Stimulated activated naive CD8-positive, alpha-beta T cell treated with anti-CD3 and anti-CD28 coated beads, Interleukin-15, Interleukin-2, amounts not matched to agents 100 U/mL and 50 U/mL, for 24 hours (primary cell): ENCODE results near the gene PDILT.
"Not testable (repeated sequence)": the region's sequence is repeated elsewhere in the genome, so short reads cannot be mapped to it uniquely, and the experiment has no call there.

ENCODE experiments used
- ATAC-seq: fragments of 150-1000 bp; cut with Tn5 transposase; one replicate; pipeline ENCODE4 v1.10.0; 2021
- DNase-seq: peaks from one replicate; pipeline ENCODE4 v3.0.0; 2021

PDILT gene, protein sequence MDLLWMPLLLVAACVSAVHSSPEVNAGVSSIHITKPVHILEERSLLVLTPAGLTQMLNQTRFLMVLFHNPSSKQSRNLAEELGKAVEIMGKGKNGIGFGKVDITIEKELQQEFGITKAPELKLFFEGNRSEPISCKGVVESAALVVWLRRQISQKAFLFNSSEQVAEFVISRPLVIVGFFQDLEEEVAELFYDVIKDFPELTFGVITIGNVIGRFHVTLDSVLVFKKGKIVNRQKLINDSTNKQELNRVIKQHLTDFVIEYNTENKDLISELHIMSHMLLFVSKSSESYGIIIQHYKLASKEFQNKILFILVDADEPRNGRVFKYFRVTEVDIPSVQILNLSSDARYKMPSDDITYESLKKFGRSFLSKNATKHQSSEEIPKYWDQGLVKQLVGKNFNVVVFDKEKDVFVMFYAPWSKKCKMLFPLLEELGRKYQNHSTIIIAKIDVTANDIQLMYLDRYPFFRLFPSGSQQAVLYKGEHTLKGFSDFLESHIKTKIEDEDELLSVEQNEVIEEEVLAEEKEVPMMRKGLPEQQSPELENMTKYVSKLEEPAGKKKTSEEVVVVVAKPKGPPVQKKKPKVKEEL

DNA sequence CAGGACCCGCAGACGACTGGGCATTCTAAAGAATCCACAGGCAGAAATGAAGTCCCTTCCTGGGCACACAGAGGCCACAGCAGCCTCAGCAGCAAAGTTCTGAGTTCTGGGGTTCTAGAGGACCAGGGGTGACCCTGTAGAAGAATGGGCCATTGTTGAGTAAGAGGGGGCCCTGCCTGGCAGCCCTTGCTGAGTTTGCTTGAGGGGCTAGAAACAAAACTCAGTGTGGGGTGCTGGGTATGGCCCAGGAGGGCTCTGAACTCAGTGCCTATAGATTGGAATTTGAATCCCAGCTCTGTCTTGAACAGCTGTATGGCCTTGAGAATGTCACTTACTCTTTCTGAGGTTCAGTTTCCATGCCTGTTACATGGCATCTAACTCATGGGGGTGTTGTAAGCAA is at the start of gene PDILT:
TSS of gene PDILT (minus strand) at position 101 of the 400 bp plus-strand sequence. CDS start 5,437 bp downstream, outside the sequence.
- DNase-seq (no peak), ATAC-seq (no peak)

DNA sequence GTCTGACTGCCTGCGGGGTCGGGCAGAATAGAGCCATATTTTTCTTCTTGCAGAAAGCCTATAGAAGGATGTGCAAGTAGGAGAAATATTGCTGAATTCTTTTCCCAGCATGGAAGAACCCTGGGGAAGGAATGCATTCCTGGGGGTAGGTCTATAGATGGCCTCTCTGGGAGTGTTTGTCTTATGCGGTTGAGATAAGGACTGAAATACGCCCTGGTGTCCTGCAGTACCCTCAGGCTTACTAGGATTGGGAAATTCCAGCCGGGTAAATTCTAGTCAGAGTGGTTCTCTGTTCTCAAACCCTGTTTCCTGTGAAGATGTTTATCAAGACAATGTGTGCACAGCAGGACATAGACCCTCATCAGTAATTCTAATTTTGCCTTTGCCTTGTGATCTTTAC is 49.1 kb upstream of the PDILT start:
- ATAC-seq, DNase-seq: not testable (repeated sequence)

DNA sequence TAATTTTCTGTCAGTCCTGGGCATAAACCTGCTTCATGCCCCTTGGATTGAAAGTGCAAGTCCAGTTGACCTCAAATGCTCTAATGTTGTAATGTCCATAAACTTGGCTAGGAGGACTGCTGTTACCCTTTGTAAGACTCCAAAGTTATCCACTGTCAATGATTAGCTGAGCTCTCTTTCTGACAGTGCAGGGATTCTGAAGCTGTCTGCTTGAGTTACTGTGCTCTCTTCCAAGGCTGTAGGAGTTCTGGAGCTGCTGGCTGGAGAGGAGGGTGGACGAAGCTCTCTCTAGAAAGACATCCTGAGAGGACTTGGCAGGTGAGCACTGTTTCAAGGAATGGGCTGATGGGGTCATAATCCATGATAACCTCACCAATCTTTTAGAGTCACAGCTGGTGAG is 46.8 kb upstream of the PDILT start, which contains the start of gene ACSM2A:
TSS of gene ACSM2A (plus strand) at position 158 of the 400 bp plus-strand sequence. CDS start 8,594 bp downstream, outside the sequence.
- DNase-seq, ATAC-seq: not testable (repeated sequence)

DNA sequence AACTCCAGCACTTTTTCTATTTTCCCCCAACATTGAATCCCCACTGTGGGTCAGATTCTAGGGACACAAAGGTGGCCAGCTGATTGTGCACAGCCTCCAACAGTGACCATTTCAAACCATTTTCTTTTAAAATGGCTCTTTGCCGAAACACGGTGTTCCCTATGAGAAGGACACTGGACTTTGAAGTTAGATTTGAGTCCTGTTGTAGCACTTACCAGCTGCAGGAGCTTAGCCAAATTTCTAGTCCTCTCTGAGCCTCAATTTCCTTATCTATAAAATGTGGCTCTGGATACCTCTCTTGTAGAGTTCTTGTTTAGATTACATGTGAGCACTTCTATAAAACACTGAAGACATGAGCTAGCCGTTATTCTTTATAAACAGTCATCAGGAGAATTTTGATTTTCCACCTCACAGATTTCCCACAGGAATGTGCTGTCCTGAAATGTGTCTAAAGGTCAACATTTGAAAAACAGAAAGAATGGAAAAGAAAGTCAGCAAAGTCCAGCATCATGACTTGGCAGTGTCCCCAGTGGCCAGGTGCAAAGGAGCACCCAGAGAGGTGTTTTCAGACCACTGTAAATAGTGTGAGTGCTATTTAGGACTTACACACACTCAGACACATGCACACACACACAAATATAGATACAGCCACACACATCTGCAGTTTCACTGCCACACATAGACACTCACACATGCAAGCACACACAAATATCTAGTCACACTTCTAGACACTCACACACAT is 42.3 kb upstream of the PDILT start:
- not testable (repeated sequence) for DNase-seq, ATAC-seq

DNA sequence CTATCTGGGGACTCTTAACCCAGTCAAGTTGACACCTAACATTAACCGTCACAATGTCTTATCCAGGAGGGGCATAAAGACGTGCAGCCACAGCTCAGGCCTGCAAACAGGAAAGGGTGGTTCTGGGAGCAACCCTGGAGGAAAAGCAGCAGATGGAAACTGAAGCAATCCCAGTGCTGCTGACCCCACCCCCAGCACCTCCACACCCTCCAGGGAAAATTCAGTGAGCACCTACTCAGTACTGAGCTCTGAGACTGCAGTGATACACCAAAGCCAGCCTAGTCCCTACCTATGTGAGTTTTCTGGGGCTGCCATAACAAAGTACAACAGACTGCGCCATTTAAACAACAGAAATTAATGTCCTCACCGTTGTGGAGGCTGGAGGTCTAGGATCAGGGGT is 37.3 kb upstream of the PDILT start:
- not testable (repeated sequence) for DNase-seq, ATAC-seq

DNA sequence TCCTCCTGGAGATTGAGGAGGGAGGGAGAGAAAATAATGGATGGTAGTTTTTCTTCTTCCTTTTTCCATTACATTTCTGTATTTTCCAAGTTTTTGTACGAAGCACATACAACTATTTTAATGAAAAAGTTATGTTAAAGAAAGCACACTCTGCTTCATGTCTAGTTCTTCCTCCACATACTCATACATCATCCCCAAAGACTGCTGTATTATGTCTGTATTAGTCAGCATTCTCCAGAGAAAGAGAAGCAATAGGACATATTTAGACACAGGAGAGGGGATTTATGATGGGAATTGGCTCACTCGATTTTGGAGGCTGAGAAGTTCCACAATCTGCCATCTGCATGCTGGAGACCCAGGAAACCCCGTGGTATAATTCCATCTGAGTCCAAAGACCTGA is 36.7 kb upstream of the PDILT start:
- DNase-seq (no peak), ATAC-seq (no peak)

DNA sequence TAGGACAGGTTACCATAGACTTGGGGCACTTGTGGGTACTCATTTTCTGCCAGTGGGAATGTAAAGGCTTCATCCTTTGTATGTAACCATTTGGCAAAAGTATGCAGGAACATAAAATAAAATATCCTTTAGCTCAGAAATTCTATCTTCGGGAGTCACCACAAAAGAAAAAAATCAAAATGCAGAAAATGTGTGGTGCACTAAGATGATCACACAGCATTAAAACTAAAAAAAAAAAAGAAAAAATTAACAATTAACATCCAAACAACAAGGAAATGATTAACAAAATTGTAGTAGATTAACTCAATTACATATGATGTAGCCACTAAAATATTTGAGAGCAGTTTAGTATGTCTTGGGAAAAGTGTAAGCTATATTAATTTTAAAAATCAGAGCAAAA is 36.2 kb upstream of the PDILT start:
- not testable (repeated sequence) for DNase-seq, ATAC-seq

DNA sequence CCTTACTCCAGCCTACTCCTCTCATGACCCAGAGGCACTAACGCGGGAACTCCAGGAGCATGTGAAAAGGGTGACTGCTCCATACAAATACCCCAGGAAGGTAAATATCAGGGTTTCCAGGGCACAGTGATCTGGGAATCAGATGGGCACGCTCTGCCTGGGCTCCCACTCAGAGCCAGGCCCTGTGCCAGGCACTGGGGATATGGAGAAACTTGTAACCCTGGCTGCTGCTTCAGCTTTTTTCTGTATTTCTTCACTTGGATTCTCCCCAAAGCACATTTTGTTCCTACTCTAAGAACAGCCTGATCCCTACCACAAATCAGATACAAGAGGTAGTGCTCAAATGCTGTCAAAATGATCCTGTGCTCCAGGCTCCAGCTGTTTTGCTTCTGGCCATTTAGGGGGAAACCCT is 35.3 kb upstream of the PDILT start:
- ATAC-seq, DNase-seq: not testable (repeated sequence)

DNA sequence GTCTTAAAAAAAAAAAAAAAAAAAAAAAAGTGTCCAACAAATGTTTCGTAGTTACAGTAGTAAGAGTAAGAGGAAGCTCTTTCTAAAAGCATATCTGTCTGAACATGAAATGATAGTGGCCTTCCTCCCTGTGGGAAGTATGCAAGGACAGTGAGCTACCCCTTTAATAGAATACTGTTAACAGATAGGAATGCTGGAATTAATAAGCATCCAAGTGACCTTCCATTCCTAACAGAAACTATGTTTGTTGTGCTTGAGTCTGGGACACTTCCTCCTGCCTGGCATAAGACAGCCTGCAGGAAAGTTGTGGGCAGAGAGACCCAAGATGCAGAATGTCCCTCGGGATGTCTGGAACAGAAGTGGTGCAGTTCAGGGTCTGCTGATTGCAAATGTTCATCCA is 34.4 kb upstream of the PDILT start:
- ATAC-seq, DNase-seq: not testable (repeated sequence)

DNA sequence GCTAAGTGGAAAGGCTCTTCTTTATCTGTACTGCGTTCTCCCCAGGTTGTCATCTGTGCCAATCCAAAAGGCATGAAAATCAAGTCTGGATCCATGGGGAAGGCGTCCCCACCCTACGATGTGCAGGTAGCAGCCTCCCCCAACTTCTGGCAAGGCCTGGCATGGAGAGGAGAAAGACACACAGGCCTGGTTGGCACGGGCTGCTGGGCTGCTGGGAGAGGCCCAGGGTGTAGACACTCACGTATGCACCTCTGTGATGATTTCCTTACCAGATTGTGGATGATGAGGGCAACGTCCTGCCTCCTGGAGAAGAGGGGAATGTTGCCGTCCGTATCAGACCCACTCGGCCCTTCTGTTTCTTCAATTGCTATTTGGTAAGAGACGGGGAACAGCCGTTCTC is 26.4 kb upstream of the PDILT start:
- no peak for ATAC-seq
- no peak for DNase-seq

DNA sequence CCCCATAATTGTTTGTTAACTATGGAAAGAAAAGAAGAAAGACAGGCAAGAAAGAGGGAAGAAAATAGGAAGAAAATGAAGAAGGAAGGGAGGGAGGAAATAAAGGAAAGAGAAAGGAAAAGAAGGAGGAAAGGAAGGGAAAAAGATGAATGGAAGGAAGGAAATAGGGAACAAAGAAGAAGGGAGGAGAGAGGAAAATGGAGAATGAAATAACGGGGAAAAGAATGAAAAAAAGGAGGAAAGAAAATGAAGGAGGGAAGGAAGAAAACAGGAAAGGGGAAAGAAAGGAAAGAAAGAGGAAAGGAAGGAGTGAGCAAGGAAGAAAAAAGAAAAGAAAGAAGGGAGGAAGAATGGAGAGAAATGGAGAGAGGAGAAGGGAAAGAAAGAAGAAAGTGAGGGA is 25.9 kb upstream of the PDILT start:
- not testable (repeated sequence) for DNase-seq, ATAC-seq

DNA sequence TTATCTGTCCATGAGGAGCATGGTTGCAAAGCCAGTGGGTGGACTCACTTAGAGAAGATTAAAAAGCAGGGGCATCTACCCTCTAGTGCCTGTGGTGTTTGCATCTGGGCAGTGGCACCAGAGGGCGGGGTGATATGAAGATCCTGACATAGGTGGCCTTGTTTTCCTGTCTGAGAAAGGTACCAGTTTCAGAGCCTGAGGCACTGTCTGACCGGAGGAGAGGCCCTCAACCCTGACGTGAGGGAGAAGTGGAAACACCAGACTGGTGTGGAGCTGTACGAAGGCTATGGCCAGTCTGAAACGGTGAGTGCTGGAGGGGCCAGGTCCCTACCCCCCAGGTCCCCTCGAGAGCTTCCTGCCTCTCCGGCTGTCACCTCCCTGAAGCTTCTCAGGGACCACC is 25.0 kb upstream of the PDILT start:
- not testable (repeated sequence) for DNase-seq, ATAC-seq

DNA sequence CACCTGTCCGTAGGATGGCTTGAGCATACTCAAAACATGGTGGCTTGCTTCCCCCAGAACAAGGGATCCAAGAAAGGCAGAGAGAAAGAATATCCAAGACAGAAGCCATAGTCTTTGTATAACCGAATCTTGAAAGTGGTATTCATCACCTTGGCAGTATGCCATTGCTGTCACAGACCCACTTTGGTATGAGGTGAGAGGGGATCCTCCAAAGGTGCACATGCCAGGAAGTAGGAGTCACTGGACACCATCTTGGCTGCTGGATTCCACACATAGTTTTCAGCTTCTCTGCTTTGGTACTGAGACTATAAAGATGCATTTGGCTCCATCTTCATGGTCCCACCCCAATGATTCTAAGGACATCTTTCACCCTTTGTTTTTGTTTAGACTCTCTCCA is 22.9 kb upstream of the PDILT start:
- ATAC-seq, DNase-seq: not testable (repeated sequence)

DNA sequence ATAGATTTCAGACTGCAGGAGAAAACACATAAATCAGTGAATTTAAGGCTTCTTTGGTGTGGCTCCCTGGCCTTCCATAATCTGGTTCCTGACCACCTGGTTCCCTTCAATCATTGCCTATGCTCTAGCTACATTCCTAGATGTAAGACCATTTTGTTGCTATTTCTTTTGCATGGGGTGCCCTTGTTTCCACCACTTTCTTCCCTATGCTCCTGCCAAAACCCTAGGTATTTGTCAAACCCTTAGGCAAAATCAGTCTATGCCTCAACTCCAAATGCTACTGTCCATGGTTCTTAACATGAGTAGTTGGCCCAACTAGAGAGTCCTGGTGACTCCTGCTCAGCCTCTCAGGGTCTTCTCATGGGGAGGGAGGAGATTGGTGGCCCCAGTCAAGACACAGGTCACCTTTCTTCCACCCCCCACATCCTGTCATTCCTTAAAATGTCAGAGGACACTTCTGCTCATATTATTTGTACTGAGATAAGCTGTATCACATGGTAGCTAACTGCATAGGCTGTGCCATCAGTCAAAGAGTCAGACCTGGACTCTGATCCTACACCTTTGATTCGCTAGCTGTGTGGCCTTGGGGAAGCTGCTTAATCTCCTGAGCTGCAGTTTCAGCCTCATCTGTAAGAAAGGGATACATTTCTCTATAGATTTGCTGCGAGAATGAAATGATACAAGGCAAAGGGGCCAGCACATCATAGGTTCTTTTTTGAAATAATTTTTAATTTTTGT is 19.8 kb upstream of the PDILT start:
- no peak for ATAC-seq

DNA sequence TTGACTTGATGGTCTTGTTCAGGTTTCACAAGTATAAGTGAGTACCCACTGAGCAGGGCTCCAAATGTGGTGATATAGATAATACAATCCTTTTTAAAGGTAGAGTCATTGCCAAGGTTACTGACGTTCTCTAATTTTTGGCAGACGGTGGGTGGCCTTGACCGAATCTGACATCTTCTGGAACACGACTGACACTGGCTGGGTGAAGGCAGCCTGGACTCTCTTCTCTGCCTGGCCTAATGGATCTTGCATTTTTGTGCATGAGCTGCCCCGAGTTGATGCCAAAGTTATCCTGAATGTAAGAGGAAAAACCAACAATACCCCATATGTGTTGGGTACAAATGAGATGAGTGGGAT is 19.2 kb upstream of the PDILT start:
- DNase-seq, ATAC-seq: not testable (repeated sequence)

More for the DNA sequence above, 19.8 kb upstream of the PDILT start:
- no peak for DNase-seq

DNA sequence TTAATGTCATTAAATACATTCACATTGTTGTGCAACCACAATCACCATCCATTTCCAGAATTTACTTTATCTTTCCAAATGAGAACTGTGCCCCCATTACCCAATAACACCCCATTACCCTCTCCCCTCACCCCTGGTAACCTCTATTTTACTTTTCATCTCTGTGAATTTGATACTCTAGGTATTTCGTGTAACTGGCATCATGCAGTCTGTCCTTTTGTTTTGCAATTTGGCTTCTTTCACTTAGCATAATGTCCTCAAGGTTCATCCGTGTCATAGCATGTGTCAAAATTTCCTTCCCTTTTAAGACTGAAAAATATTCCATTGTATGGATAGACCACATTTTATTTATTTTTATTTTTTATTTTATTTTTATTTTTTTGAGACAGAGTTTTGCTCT is 17.2 kb upstream of the PDILT start:
- not testable (repeated sequence) for DNase-seq, ATAC-seq

DNA sequence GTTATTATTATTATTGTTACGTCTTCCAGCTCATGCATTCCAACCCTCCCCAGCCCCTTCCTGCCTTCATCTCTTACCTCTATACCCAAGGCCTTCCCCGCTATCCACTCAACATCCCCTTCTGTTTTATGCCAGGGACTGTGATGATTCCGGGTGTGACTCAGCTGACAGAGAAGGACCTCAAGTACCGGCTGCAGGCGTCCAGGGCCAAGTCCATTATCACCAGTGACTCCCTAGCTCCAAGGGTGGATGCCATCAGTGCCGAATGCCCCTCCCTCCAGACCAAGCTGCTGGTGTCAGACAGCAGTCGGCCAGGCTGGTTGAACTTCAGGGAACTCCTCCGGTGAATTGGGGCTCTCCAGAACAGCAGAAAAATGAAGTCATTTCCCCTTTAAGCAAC is 14.6 kb upstream of the PDILT start:
- not testable (repeated sequence) for ATAC-seq, DNase-seq

DNA sequence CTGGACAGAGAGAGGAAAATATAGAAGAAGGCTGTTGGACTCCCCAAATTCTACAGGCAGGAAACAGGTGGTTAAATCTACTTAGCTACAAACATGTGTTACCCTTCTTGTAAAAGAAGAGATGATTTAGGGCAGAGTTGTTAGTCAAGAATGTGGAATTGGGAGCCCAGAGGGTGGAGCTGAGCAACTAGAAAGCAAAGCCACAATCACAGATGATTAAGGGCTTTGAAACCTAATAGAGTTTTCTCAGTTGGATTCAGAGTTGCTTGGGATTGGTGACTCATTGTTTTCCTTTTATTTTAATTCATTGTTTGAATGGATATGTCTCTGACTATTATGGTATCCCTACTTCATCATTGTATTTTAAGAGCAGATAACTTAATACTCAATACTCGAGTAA is 11.0 kb upstream of the PDILT start:
- DNase-seq, result no peak
- ATAC-seq, result no peak

DNA sequence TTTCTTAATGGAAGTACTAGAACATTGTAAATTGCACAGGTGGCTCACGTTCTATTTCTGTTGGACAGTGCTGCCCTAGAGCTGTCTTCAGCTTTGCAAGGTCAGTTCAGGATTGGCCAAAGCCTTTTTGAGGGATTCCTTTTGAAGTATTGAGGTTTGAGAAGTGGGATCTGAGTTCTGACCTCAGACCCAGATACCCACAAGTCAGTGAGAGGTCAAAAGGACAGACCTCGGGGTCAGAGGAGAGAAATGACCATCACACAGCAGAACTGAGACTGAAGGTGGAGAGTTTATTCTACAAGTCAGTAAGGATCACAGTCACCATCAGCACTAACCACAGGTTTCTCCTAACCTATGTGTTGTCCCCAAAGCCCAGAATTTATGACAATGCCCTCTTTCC is 6.5 kb upstream of the PDILT start:
- no peak for DNase-seq
- ATAC-seq, result no peak

DNA sequence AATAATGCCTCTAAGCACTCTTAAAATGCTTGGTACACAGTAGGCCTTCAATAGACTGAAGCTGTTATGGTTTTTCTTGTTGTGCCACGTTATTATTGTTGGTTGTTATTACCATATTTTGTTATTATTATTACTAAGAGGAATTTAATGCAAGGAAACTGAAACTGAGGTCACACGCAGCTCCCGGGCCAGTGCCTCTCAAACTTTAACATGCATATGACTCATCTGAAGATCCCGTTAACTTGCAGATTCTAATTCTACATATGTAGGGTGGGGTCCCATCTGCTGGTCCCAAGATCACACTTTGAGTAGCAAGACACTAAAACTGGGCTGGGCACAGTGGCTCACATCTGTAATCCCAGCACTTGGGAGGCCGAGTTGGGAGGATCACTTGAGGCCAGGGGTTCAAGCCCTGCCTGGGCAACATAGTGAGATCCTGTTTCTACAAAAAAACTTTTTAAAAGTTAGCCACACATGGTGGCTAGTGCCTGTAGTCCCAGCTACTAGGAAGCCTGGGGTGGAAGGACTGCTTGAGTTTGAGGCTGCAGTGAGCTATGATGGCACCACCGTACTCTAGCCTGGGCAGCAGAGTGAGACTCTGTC is 5.7 kb upstream of the PDILT start:
- DNase-seq, result no peak
- ATAC-seq, result no peak

DNA sequence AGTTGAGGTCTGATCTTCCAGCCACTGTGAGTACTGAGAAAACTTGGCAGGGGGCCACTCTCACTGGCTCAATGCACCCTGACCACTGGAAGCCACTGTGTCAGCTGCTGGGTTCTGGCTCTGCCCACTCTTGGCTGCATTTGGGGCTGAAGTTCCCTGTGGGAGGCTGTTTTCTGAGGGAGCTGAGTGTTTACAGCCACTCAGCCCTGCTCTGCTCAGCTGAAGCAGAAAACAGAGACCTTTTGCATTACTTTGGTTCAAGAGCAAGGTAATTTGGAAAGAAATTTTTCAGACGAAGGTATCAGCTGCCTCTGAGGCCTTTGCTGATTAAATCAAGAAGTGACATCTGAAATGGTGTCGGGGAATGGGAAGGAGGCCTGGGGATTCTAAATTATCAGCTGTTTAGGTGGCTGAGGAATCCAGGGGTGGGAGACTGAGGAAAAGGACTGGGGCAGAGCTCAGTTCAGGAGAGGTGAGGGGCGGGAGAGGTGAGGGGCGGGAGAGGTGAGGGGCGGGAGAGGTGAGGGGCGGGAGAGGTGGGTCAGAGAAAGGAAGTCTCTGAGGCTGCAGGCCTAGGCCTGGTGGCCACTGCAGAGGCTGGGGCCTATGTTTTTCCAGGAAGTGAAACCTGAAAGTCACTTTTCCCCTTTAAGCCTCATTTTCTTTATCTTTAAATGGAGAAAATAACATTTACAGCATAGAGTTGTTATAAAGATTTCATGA is 5.0 kb upstream of the PDILT start, which contains the start of gene ACSM5:
TSS of gene ACSM5 (plus strand) at position 137 of the 723 bp plus-strand sequence. CDS start 1,951 bp downstream, outside the sequence.
- DNase-seq (no peak), ATAC-seq (no peak)
